Muscle of leg (tissue), 11 donors: ENCODE results near the gene KLK8. TPM values are rescaled to one million over a fixed set of nuclear protein-coding genes. Genes with fewer than 3 reads are reported as not detected.
"Not testable (repeated sequence)": the region's sequence is repeated elsewhere in the genome, so short reads cannot be mapped to it uniquely, and the experiment has no call there.

Source experiments
- DNase-seq: peaks from one replicate; pipeline ENCODE4 v3.0.0; 2013
- H3K27ac ChIP-seq: one replicate; pipeline ENCODE4 v1.5.1; 2013; ENCODE audit warnings: mild to moderate bottlenecking, low read length, control low read depth
- H3K27me3 ChIP-seq: one replicate; pipeline ENCODE4 v1.6.1; 2013; ENCODE audit warnings: low read length; ENCODE audit not compliant: control insufficient read depth, insufficient read depth
- H3K36me3 ChIP-seq: one replicate; pipeline ENCODE4 v1.6.1; 2013; ENCODE audit warnings: low read length; ENCODE audit not compliant: control insufficient read depth, insufficient read depth
- H3K4me1 ChIP-seq: one replicate; pipeline ENCODE4 v1.6.1; 2013; ENCODE audit warnings: low read length; ENCODE audit not compliant: control insufficient read depth, insufficient read depth
- H3K4me3 ChIP-seq: one replicate; pipeline ENCODE4 v1.5.1; 2013; ENCODE audit warnings: low read length, control low read depth
- H3K9me3 ChIP-seq: replicated peaks from 2 replicates; pipeline ENCODE4 v1.6.1; 2013; ENCODE audit warnings: low read depth, low read length; ENCODE audit not compliant: control insufficient read depth
- WGBS: methylation state at CpG from one replicate; pipeline ENCODE4 v1.1.5; 2013; ENCODE audit warnings: missing lambda C conversion rate; ENCODE audit not compliant: insufficient coverage; 5-methylcytosine and 5-hydroxymethylcytosine counted together
- polyA plus RNA-seq, 8 donors: library from polyadenylated mRNA; unstranded; fragments of 120-200 nt; gene quantifications; one replicate each; pipeline versions ENCODE4 v1.2.1 to v1.2.3, GENCODE V29; 2013; ENCODE audit warnings: inconsistent platforms in 1 of 8, low replicate concordance in 1 of 8; ENCODE audit not compliant: insufficient read length in 8 of 8, insufficient read depth in 1 of 8
- total RNA-seq: library from RNA; stranded (reverse); fragments of 120-200 nt; gene quantifications from one replicate; pipeline ENCODE4 v1.2.4, GENCODE V29; 2013

KLK8 gene
- total and polyA plus RNA-seq, 9 donors = 1.0 TPM; not detected in 8

- not testable (repeated sequence) for DNase-seq, H3K27me3 ChIP-seq, H3K4me1 ChIP-seq, H3K4me3 ChIP-seq, H3K36me3 ChIP-seq, H3K9me3 ChIP-seq, H3K27ac ChIP-seq
- 85% methylated on average over 8 of the region's 14 CpGs for WGBS
These were observed 17.0 kb downstream of the KLK8 start for GRCh38 chr19:50984416-50984815.

DNA sequence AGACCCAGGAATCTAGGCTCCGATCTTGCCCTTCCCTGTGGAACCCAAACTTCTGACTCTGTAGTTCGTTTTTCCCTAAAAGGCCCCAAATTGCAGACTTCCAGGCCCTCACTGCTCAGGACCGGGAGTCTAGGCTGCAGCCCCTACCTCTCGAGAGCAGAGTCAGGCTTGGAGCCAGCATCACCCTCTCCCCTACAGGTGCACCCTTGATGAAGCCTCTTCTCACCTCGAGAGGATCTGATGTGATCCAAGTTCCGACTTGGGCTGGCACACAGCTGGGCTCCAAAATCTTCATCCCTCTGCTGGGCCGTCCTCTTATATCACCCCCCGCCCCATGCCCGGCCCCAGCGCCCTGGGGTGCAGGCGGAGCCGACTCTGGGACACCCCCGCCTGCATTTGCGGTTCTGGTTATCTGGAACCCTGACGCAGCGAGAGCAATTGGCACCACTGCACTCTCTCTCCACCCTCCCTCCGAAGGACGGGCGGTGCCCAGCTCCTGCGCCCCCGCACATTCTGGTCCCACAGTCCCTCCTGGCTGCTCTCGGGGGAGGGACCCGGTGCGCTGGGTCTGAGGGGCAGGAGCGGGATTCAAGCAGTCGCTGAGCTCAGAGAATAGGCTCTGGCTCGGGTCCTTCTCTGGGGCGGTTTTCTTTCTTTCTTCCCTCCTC is 17.6 kb downstream of the KLK8 start, which contains the start of gene KLK7:
Gene KLK7 (minus strand): TSS at position 293 of the 668 bp plus-strand sequence. CDS start 1,518 bp downstream, outside the sequence.
- no peak for DNase-seq
- WGBS = 14% methylated on average over 26 of the region's 28 CpGs
- Histone ChIP-seq H3K36me3 (no peaks in the 10 kb centered on the region), H3K4me3 (no peak within 1 kb of the TSS), H3K27ac (no peak within 1 kb of the TSS), H3K9me3 (no peaks in the 10 kb centered on the region), H3K27me3 (peaks cover 3% of the 10 kb centered on the region), H3K4me1 (no peaks in the 10 kb centered on the region)

GRCh38 chr19:50982186-50982585 is 19.2 kb downstream of the KLK8 start:
- 75% methylated on average over 2 of the region's 4 CpGs for WGBS
- H3K4me1 ChIP-seq = no peaks in the 10 kb centered on the region
- DNase-seq = no peak
- H3K4me3 ChIP-seq = no peak overlapping the region
- H3K27ac ChIP-seq = no peak overlapping the region
- H3K9me3 ChIP-seq = no peaks in the 10 kb centered on the region
- H3K27me3 ChIP-seq = peaks cover 3% of the 10 kb centered on the region
- no peaks in the 10 kb centered on the region for H3K36me3 ChIP-seq

DNA sequence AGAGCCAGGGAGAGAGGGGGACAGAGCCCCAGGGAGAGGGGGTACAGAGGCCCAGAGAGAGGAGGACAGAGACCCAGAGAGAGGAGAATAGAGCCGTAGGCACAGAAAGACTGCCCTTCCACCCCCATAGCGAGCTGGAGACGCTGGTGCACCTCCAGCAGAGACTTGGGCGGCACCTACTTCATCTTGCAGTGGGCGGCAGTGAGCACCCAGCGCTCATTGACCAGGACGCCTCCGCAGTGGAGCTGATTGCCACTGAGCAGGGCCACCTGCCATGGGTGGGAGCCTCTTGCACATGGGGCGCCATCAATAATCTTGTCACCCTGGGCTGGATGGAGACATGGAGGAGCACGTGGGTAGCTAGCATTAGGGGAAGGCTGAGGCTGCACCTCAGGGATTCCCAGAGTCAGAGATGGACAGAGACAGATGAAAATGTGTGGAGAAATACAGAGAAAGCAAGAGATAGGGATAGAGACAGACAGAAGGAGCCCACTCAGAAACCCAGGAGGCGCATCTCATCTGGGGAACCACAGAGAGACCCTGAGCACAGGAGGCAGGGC is 19.7 kb downstream of the KLK8 start:
- Histone ChIP-seq H3K27me3 (peaks cover 3% of the 10 kb centered on the region), H3K27ac (no peak overlapping the region), H3K4me1 (no peaks in the 10 kb centered on the region), H3K36me3 (no peaks in the 10 kb centered on the region), H3K4me3 (no peak overlapping the region), H3K9me3 (no peaks in the 10 kb centered on the region)
- no peak for DNase-seq
- WGBS = 56% methylated on average over 10 of the region's 11 CpGs

- H3K27me3 ChIP-seq = peaks cover 3% of the 10 kb centered on the region
- no peaks in the 10 kb centered on the region for H3K4me1 ChIP-seq
- WGBS = 38% methylated on average over 13 of the region's 13 CpGs
- H3K4me3 ChIP-seq = no peak overlapping the region
- no peak for DNase-seq
- no peaks in the 10 kb centered on the region for H3K36me3 ChIP-seq
- no peak overlapping the region for H3K27ac ChIP-seq
- no peaks in the 10 kb centered on the region for H3K9me3 ChIP-seq
These were observed 21.2 kb downstream of the KLK8 start for GRCh38 chr19:50980208-50980607.

GRCh38 chr19:50979758-50980157 is 21.6 kb downstream of the KLK8 start:
- no peaks in the 10 kb centered on the region for H3K9me3 ChIP-seq
- no peaks in the 10 kb centered on the region for H3K4me1 ChIP-seq
- no peak for DNase-seq
- 28% methylated on average over 6 of the region's 8 CpGs for WGBS
- H3K36me3 ChIP-seq = no peaks in the 10 kb centered on the region
- H3K27me3 ChIP-seq = peaks cover 3% of the 10 kb centered on the region
- no peak overlapping the region for H3K27ac ChIP-seq
- no peak overlapping the region for H3K4me3 ChIP-seq

DNA sequence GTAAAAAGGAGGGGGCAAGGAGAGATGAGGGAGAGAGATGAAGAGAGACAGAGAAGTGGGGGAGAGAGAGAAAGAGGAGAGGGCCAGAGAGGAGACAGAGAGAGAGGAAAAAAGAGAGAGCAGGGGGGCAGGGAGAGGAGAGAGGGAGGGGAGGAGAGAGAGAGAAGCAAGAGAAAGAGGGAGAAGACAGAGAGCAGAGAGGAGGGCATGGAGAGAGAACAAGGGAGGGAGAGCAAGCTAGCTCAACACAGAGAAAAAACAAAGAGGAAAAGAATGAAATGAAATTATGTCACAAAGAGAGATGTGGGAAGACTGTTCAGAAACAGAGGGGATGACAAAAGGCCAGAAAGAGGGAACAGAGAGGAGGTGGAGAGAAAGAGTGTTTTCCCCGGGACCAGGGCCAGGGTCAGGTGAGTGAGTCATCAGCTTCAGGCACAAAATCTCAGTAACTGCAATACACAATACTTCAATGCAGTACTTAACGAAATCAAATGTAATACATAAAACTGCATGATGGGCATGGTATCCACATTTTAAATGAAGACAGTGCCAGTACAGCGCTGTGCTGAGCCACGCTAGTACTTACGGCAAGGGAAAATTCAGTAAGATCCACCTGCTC is 22.5 kb downstream of the KLK8 start:
- no peak for DNase-seq
- H3K36me3 ChIP-seq = no peaks in the 10 kb centered on the region
- WGBS = 82% methylated on average over 2 of the region's 5 CpGs
- H3K4me3 ChIP-seq = no peak overlapping the region
- no peaks in the 10 kb centered on the region for H3K4me1 ChIP-seq
- no peak overlapping the region for H3K27ac ChIP-seq
- H3K27me3 ChIP-seq = peaks cover 3% of the 10 kb centered on the region
- H3K9me3 ChIP-seq = no peaks in the 10 kb centered on the region

GRCh38 chr19:50977626-50978025 is 23.8 kb downstream of the KLK8 start:
- WGBS = 91% methylated on average over 1 of the region's 4 CpGs
- H3K27me3 ChIP-seq = no peaks in the 10 kb centered on the region

DNA sequence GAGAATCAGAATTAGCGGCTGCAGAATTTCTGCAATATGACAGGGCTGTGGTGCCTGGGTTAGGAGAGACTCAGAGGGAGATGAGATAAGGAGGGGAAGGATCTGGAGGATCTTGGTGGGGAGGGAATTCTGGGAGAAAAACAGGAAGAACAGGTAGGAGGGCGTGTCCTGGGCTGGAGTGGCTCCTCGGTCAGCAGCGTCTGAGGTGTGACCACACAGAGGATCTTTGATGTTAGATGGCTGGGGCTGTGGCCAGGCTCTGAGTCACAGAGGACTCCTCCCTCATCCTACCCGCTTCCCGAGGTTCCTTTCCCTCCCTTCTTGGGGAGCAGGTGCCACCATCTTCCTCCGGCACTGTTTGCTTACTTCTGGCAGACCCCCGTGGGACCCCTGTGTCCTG is 25.6 kb downstream of the KLK8 start:
- DNase-seq = no peak
- Histone ChIP-seq H3K9me3 (no peaks in the 10 kb centered on the region), H3K4me3 (no peak overlapping the region), H3K27ac (no peak overlapping the region), H3K27me3 (no peaks in the 10 kb centered on the region), H3K36me3 (no peaks in the 10 kb centered on the region), H3K4me1 (no peaks in the 10 kb centered on the region)
- 21% methylated on average over 5 of the region's 8 CpGs for WGBS

More at GRCh38 chr19:50977626-50978025, 23.8 kb downstream of the KLK8 start:
- Histone ChIP-seq H3K4me1 (no peaks in the 10 kb centered on the region), H3K9me3 (no peaks in the 10 kb centered on the region), H3K4me3 (no peak overlapping the region), H3K27ac (no peak overlapping the region), H3K36me3 (no peaks in the 10 kb centered on the region)
- DNase-seq = no peak

DNA sequence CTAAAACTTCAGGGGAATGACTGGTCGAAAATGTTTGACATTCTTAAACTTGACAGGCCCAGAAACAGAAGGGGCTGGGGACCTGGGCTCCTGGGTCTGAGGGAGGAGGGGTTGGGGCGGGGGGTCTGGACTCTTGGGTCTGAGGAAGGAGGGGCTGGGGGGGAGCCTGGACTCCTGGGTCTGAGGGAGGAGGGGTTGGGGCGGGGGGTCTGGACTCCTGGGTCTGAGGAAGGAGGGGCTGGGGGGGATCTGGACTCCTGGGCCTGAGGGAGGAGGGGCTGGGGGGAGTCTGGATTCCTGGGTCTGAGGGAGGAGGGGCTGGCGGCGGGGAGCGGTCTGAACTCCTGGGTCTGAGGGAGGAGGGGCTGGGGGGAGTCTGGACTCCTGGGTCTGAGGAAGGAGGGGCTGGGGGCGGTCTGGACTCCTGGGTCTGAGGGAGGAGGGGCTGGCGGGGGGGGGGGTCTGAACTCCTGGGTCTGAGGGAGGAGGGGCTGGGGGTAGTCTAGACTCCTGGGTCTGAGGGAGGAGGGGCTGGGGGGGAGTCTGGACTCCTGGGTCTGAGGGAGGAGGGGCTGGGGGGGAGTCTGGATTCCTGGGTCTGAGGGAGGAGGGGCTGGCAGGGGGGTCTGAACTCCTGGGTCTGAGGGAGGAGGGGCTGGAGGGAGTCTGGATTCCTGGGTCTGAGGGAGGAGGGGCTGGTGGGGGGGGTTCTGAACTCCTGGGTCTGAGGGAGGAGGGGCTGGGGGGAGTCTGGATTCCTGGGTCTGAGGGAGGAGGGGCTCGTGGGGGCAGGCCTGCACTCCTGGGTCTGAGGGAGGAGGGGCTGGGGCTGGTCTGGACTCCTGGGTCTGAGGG is 26.5 kb downstream of the KLK8 start:
- DNase-seq = no peak
- Histone ChIP-seq H3K4me1 (no peaks in the 10 kb centered on the region), H3K36me3 (no peaks in the 10 kb centered on the region), H3K4me3 (no peak overlapping the region), H3K27ac (no peak overlapping the region), H3K27me3 (no peaks in the 10 kb centered on the region), H3K9me3 (no peaks in the 10 kb centered on the region)
- WGBS = 21% methylated on average over 2 of the region's 9 CpGs
